ENCODE data around the gene RSBN1L.
"Not testable (repeated sequence)": the region's sequence is repeated elsewhere in the genome, so short reads cannot be mapped to it uniquely, and the experiment has no call there.

Gene RSBN1L

GRCh38 chr7:77770316-77770715 is 74.1 kb downstream of the RSBN1L start:
- no peak for DNase-seq (ENCODE audit: low spot score)

GRCh38 chr7:77771901-77772300 is 75.6 kb downstream of the RSBN1L start:
- DNase-seq (ENCODE audit: low spot score), result no peak

GRCh38 chr7:77778535-77778934 is 82.3 kb downstream of the RSBN1L start:
- no peak for DNase-seq (ENCODE audit: low spot score)

- no peak for DNase-seq (ENCODE audit: low spot score)
Observed at GRCh38 chr7:77782383-77782782, 86.1 kb downstream of the RSBN1L start.

GRCh38 chr7:77783111-77783510 is 86.9 kb downstream of the RSBN1L start:
- no peak for DNase-seq (ENCODE audit: low spot score)

GRCh38 chr7:77783545-77783944 is 87.3 kb downstream of the RSBN1L start:
- DNase-seq (ENCODE audit: low spot score), result no peak

GRCh38 chr7:77784426-77784825 is 88.2 kb downstream of the RSBN1L start:
- DNase-seq (ENCODE audit: low spot score), result not testable (repeated sequence)

- DNase-seq (ENCODE audit: low spot score), result no peak
Observed at GRCh38 chr7:77786018-77786417, 89.8 kb downstream of the RSBN1L start.

GRCh38 chr7:77786741-77787140 is 90.5 kb downstream of the RSBN1L start:
- DNase-seq (ENCODE audit: low spot score), result no peak

GRCh38 chr7:77788327-77788902 is 92.2 kb downstream of the RSBN1L start:
- DNase-seq (ENCODE audit: low spot score), result no peak

GRCh38 chr7:77791336-77791735 is 95.1 kb downstream of the RSBN1L start:
- DNase-seq (ENCODE audit: low spot score), result no peak

GRCh38 chr7:77791956-77792355 is 95.7 kb downstream of the RSBN1L start:
- no peak for DNase-seq (ENCODE audit: low spot score)

- DNase-seq (ENCODE audit: low spot score), result no peak
Observed at GRCh38 chr7:77794000-77794399, 97.7 kb downstream of the RSBN1L start.

GRCh38 chr7:77796109-77796508 is 99.8 kb downstream of the RSBN1L start:
- DNase-seq (ENCODE audit: low spot score), result no peak

- no peak for DNase-seq (ENCODE audit: low spot score)
Observed at GRCh38 chr7:77796960-77797359, 100.7 kb downstream of the RSBN1L start.

- peak; percentile 45 for DNase-seq (ENCODE audit: low spot score)
Observed at GRCh38 chr7:77797734-77798393, 101.6 kb downstream of the RSBN1L start.

GRCh38 chr7:77798394-77799077 is 102.3 kb downstream of the RSBN1L start, which contains the start of the genes PHTF2 and TMEM60:
PHTF2 (plus strand) TSS chr7:77798773.
TMEM60 (minus strand) TSS chr7:77798434; CDS start chr7:77794373, 4,061 bp downstream.
- DNase-seq (ENCODE audit: low spot score), result peak; percentile 98

- DNase-seq (ENCODE audit: low spot score), result peak; percentile 35
Observed at GRCh38 chr7:77799078-77799964, 103.1 kb downstream of the RSBN1L start.

GRCh38 chr7:77800158-77800557 is 103.9 kb downstream of the RSBN1L start:
- DNase-seq (ENCODE audit: low spot score), result no peak

- DNase-seq (ENCODE audit: low spot score), result no peak
Observed at GRCh38 chr7:77800730-77801129, 104.5 kb downstream of the RSBN1L start.

GRCh38 chr7:77802557-77803405 is 106.5 kb downstream of the RSBN1L start:
- DNase-seq (ENCODE audit: low spot score), result no peak

Data from AG20443 (cell line).